ENCODE measurements around the gene ELMO1.

ELMO1 gene

GRCh38 chr7:37295401-37295800 lies 153.3 kb downstream of the ELMO1 start:
- no peak for DNase-seq

GRCh38 chr7:37290731-37291130 lies 157.9 kb downstream of the ELMO1 start:
- DNase-seq = no peak

GRCh38 chr7:37289781-37290180 lies 158.9 kb downstream of the ELMO1 start:
- no peak for DNase-seq

- DNase-seq = peak; percentile 48
Measured at GRCh38 chr7:37289367-37289766, 159.3 kb downstream of the ELMO1 start.

GRCh38 chr7:37287131-37287855 lies 161.4 kb downstream of the ELMO1 start:
- DNase-seq = peak; percentile 89

- DNase-seq = no peak
Measured at GRCh38 chr7:37286454-37286832, 162.2 kb downstream of the ELMO1 start.

- DNase-seq = peak; percentile 93
Measured at GRCh38 chr7:37285706-37286453, 162.8 kb downstream of the ELMO1 start.

GRCh38 chr7:37284805-37285231 lies 163.8 kb downstream of the ELMO1 start:
- peak; percentile 41 for DNase-seq

GRCh38 chr7:37284285-37284684 lies 164.4 kb downstream of the ELMO1 start:
- no peak for DNase-seq

- no peak for DNase-seq
Measured at GRCh38 chr7:37283716-37284115, 164.9 kb downstream of the ELMO1 start.

GRCh38 chr7:37282927-37283326 lies 165.7 kb downstream of the ELMO1 start:
- no peak for DNase-seq

- DNase-seq = no peak
Measured at GRCh38 chr7:37282093-37282444, 166.6 kb downstream of the ELMO1 start.

- DNase-seq = no peak
Measured at GRCh38 chr7:37281368-37282092, 167.1 kb downstream of the ELMO1 start.

GRCh38 chr7:37277513-37277912 lies 171.2 kb downstream of the ELMO1 start:
- no peak for DNase-seq

GRCh38 chr7:37275078-37275710 lies 173.5 kb downstream of the ELMO1 start:
- DNase-seq = no peak

- no peak for DNase-seq
Measured at GRCh38 chr7:37273891-37274290, 174.8 kb downstream of the ELMO1 start.

GRCh38 chr7:37269711-37270508 lies 178.8 kb downstream of the ELMO1 start:
- no peak for DNase-seq

GRCh38 chr7:37267251-37267650 lies 181.4 kb downstream of the ELMO1 start:
- no peak for DNase-seq

GRCh38 chr7:37265876-37266275 lies 182.8 kb downstream of the ELMO1 start:
- no peak for DNase-seq

- no peak for DNase-seq
Measured at GRCh38 chr7:37265006-37265405, 183.7 kb downstream of the ELMO1 start.

- no peak for DNase-seq
Measured at GRCh38 chr7:37262181-37262580, 186.5 kb downstream of the ELMO1 start.

GRCh38 chr7:37259319-37259821 lies 189.3 kb downstream of the ELMO1 start:
- peak; percentile 87 for DNase-seq
